Stimulated activated CD4-positive, alpha-beta T cell treated with anti-CD3 and anti-CD28 coated beads, Interleukin-1b, Interleukin-23, amount 100 ng/mL, for 4 hours (primary cell): ENCODE data around the gene DOCK11.
A peak's percentile ranks its signal among the peaks of the same experiment; 100 is the strongest.
"Not testable (repeated sequence)": the region's sequence is repeated elsewhere in the genome, so short reads cannot be mapped to it uniquely, and the experiment has no call there.

Source experiments
- DNase-seq, 2 donors: peaks; one replicate each; pipeline ENCODE4 v3.0.0-alpha.2; 2020; ENCODE audit warnings: low read depth in 2 of 2

Gene DOCK11

DNA sequence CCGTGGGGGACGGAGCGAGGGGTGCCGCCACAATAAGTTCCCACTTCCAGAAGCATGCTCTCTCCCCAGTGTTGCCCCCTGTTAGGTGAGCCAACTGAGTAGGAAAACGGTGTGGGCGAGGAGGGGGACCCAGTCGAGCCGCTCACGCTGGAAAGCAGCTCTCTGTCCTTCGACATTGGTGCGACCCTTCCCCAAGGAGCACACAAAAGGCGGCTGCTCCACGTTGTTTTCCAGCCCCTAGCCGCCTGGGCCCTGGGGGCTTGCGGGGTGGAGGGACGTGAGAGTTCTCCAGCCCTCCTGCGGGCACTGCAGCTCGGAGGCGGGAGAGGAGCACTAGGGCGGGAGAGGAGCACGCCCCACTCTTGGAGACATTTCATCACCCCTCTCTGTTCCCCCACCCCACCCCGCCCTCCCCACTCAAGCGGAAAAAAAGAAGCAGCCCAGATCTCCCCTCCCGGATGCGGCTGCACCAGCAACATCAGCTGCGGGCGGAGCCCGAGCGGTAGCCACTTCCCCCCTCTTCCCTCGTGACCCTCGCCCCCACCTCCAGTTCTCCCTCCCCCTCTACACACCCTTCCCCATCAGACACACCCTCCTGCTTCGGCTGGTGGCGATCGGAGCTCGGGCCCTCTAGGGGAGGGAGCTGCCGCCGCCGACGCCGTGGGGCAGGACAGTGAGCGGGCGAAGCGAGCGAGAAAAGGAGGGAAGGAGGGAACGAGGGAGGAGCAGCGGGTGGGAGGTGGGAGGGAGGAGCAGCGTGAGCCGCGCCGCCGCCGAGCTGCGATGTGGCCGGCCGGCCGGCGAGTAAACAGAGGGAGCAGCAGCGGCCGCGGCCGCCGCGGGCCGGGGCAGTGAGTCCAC is at the start of gene DOCK11:
DOCK11 (plus strand) TSS at position 755 of the 861 bp plus-strand sequence. CDS start 157 bp downstream, outside the sequence.
- DNase-seq = peak; percentile 61 to 63

GRCh38 chrX:118448273-118448783 is 47.3 kb upstream of the DOCK11 start:
- no peak for DNase-seq

- no peak for DNase-seq
Measured at GRCh38 chrX:118455013-118455412, 40.6 kb upstream of the DOCK11 start.

GRCh38 chrX:118459494-118459893 is 36.1 kb upstream of the DOCK11 start:
- peak in 1 of 2 donors; percentile 5 for DNase-seq

DNA sequence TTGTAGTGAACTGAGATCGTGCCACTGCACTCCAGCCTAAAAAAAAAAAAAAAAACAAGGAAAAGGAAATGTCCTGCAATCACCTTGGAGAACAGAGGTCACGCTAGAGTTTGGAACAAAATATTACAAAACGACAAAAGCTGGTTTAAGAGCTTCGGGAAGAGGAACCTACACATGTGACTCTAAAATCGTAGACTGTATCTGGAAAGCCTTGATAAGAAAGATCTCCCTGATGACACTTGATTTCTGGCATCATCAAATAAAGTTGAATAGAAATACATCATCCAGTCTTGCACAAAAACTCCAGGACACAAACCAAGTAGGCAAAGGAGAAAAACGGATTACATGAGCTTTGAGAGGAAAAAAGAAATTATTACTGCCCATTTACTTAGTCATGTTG is 31.1 kb upstream of the DOCK11 start:
- no peak for DNase-seq

DNA sequence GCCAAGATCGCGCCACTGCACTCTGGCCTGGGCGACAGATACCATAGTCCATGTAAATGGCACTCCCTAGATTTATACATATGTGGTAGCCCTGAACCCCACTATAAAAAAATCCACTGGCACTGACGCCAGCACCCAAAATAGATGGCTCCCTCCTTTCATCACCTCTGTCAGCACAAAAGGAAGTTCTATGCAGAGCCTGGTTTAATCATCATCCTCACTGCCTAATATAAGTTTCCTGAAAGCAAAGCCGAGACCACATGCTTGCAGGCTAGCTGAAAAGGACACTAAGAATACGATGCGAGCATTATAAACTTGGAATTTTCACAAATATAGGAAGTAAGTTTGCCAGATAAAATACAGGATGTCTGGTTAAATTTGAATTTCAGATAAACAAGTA is 27.5 kb upstream of the DOCK11 start:
- no peak for DNase-seq

DNA sequence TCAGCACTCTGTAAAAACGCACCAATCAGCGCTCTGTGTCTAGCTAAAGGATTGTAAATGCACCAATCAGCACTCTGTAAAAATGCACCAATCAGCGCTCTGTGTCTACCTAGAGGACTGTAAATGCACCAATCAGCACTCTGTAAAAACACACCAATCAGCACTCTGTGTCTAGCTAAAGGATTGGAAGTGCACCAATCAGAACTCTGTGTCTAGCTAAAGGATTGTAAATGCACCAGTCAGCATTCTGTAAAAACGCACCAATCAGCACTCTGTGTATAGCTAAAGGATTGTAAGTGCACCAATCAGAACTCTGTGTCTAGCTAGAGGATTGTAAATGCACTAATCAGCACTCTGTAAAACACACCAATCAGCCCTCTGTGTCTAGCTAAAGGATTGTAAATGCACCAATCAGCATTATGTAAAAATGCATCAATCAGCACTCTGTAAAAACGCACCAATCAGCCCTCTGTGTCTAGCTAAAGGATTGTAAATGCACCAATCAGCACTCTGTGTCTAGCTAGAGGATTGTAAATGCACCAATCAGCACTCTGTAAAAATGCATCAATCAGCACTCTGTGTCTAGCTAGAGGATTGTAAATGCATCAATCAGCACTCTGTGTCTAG is 24.8 kb upstream of the DOCK11 start:
- not testable (repeated sequence) for DNase-seq

DNA sequence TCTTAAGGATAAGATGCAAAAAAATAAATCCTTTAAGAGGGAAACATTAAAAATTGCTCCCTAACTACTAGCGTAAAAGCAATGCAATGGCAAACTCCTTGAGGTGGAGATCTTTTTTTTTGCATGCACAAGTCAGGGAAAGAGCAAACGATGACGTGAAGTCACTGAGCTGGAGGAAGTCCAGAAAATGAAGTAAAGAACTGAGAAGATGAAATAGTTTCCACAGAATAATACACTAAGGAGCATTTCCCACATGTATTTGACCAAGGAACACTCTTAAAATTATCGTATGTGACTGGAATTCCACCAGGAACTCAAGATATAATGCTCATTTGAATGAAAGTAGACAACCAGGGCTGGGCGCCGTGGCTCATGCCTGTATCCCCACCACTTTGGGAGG is 21.0 kb upstream of the DOCK11 start:
- no peak for DNase-seq

- no peak for DNase-seq
Measured at GRCh38 chrX:118475903-118476302, 19.7 kb upstream of the DOCK11 start.

DNA sequence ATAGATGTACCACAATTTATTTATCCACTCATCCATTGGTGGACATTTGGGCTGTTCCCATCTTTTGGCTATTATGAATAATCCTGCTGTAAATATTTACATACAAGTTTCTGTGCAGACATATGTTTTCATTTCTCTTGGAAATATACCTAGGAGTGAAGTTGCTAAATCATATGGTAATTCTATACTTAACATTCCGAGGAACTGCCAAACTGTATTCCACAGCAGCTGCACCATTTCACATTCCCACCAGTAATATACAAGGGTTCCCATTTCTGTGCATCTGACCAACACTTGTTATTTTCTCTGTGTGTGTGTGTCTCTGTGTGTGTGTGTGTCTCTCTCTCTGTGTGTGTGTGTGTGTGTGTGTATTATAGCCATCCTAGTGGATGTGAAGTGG is 15.4 kb upstream of the DOCK11 start:
- no peak for DNase-seq

- DNase-seq = not testable (repeated sequence)
Measured at GRCh38 chrX:118482384-118482783, 13.2 kb upstream of the DOCK11 start.

GRCh38 chrX:118484216-118484903 is 11.3 kb upstream of the DOCK11 start:
- DNase-seq = no peak

- DNase-seq = not testable (repeated sequence)
Measured at GRCh38 chrX:118486693-118487092, 8.9 kb upstream of the DOCK11 start.

DNA sequence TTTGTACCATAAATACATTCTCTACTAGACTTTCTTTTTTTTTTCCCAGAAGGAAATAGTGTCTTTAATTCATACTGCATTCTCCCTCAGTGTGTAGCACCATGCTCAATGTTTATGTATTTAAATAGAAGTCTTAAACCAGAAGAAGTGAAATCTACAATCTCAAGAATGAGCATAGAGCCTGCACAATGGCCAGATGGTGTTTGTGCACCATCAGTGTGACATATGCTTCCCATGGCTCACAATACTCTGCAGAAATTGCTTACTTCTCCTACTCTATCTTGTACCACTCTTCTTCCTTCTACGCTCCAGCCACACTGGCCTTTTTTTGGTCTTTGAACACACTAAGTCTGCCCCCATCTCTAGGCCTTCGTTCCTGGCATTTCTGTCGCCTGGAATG is 2.6 kb upstream of the DOCK11 start:
- no peak for DNase-seq

DNA sequence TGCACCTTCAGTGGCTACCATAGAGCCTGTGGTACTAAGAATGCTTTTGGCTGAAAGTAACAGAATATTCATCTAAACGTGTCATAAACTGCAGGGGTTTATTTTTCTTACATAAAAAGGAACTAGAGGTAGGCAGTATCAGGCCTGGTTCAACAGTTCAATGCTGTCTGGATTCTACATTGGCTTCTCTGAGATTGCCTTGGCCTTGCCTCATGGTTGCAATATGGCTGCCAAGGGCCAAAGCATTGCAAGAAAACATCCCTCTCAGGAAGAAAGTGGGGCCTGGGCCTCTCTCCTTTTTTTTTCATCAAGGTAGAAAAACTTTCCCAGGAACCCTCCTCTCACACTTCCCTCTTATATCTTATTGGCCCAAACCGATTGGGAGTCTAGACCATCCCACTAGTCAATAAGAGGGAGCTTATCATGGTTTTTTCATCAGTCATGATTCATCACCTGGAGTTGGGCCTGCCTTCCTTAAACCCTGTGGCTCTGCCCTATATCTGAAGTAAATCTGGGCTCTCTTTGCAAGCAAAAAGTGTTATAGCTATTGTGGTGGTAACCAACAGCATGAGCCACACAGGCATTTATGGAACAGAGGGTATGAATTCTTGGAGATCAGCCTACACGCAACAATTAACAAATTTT is 1.8 kb upstream of the DOCK11 start:
- DNase-seq = no peak

DNA sequence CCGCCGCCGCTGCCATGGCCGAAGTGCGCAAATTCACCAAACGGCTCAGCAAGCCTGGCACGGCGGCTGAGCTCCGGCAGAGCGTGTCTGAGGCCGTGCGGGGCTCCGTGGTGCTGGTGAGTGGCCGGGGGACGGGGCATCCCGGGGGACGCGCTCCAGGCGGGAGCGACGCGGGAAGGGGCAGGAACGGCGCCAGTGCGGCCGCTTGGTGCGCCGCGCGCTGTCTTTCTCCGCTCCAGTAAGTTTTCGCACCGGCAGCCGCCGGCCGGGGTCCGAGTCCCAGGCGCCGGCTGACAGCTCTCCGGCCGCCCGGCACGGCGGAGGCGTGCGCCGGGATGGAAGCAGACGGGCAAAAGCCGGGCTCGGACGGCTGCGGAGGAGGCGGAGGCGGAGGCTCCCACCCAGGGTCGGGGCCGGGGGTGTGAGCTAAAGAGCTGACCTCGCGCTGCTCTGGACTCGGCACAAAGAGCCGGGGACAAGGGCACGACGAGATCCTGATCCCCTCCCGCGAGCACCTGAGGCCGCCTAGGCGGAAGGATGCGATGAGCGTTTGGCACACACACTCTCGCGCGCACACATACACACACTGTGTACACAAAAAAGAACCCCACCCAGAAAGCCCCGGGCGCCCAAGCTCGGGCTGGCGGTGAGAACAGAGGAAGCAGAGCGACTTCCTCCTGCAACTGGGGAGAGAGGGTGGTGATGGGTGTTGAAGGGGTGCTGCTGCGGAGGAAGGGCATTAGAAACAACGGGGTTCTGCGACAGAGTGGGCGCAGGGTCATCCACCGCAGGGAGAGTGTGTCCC is 545 bp downstream of the DOCK11 start:
- peak; percentile 46 to 47 for DNase-seq

- no peak for DNase-seq
Measured at GRCh38 chrX:118496763-118497079, 1.1 kb downstream of the DOCK11 start.

GRCh38 chrX:118497180-118497818 is 1.7 kb downstream of the DOCK11 start:
- DNase-seq = no peak

GRCh38 chrX:118498351-118498750 is 2.7 kb downstream of the DOCK11 start:
- DNase-seq = no peak

GRCh38 chrX:118498755-118499154 is 3.1 kb downstream of the DOCK11 start:
- no peak for DNase-seq

DNA sequence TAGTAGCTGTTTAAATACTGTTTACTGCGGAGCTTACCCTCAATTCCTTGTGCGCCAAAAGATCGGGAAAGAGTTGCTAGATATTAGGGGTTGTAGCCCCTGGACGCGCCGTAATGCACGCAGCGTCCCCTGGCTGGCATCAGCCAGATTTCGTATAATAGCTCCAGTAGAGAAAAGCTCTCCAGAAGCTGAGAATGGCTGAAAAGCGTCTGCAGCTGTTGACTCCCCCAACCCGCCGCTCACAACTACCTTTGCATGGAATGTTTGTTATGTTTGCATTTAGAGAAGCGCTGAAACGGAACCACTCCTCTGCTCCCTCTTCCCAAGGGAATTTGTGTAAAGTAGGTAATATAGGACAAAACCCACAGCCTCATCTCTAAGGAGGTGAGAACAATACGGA is 3.7 kb downstream of the DOCK11 start:
- no peak for DNase-seq
